Measurements from ENCODE around the gene ZNF772.
"Not testable (repeated sequence)": the region's sequence is repeated elsewhere in the genome, so short reads cannot be mapped to it uniquely, and the experiment has no call there.

ZNF772 gene

DNA sequence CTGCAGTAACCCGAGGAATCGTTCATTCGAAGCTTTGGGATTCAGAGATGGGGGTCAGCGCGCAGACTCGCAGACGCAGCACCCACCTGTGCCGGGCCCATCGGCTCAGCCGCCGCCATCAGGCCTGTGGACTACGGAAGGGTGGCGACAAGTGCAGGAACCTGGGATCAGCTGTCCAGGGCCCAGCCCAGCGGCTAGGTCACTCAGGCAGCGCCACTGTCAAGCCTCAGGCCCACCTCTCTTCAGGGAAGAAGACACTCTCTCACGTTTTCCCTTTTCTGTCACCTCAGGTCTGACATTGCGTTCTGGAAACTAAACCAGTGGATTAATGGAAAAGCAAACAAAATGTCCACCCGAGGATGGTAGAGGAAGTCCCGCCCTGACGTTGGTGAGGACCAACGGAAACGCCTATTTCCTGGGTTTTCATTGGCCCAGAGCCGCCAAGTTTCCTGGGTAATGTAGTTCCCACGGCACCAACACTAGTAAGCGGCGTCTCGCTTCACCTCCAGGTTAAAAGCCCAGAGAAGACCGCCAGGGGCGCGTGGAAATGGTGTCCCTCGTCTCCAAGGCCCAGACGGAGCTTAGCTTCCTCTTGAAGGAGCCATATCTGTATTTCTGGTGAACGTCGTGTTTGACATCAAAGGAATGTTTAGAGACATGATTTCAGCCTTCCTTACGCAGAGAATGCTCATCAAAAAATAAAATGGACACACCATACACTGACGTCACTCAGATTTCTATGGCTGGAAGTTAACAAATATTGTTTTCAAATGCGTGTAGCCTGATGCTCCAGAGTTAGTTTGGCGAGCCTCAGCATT lies at the start of gene ZNF772:
TSS of gene ZNF772 (minus strand) at position 376 of the 818 bp plus-strand sequence. CDS start at position 119, 257 bp downstream.
- Histone ChIP-seq H2AFZ (ENCODE audit: low read depth) (peak within 1 kb of the TSS; percentile 81), H3K79me2 (ENCODE audit: insufficient read depth, low read depth) (no peaks in the 10 kb centered on the region), H3K9ac (peak within 1 kb of the TSS; percentile 52; the same call in 1 of the 2 replicates), H4K20me1 (ENCODE audit: insufficient read depth) (no peaks in the 10 kb centered on the region), H3K27me3 (ENCODE audit: insufficient read depth, low read depth) (no peaks in the 10 kb centered on the region), H3K4me1 (ENCODE audit: low read depth, poor library complexity, severe bottlenecking) (peaks cover 5% of the 10 kb centered on the region), H3K27ac (peak within 1 kb of the TSS; percentile 52), H3K36me3 (ENCODE audit: insufficient read depth) (no peaks in the 10 kb centered on the region), H3K4me2 (peak within 1 kb of the TSS; percentile 36; the same call in 1 of the 2 replicates), H3K4me3 (IDR thresholded peaks at IDR 0.05; ENCODE audit: insufficient read depth, low read depth, low read length) (no peak within 1 kb of the TSS)
- TF ChIP-seq, protein P1, sequence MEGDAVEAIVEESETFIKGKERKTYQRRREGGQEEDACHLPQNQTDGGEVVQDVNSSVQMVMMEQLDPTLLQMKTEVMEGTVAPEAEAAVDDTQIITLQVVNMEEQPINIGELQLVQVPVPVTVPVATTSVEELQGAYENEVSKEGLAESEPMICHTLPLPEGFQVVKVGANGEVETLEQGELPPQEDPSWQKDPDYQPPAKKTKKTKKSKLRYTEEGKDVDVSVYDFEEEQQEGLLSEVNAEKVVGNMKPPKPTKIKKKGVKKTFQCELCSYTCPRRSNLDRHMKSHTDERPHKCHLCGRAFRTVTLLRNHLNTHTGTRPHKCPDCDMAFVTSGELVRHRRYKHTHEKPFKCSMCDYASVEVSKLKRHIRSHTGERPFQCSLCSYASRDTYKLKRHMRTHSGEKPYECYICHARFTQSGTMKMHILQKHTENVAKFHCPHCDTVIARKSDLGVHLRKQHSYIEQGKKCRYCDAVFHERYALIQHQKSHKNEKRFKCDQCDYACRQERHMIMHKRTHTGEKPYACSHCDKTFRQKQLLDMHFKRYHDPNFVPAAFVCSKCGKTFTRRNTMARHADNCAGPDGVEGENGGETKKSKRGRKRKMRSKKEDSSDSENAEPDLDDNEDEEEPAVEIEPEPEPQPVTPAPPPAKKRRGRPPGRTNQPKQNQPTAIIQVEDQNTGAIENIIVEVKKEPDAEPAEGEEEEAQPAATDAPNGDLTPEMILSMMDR (conservative IDR thresholded peaks at IDR 0.05; ENCODE audit: low read depth, low read length): peak; percentile 77

DNA sequence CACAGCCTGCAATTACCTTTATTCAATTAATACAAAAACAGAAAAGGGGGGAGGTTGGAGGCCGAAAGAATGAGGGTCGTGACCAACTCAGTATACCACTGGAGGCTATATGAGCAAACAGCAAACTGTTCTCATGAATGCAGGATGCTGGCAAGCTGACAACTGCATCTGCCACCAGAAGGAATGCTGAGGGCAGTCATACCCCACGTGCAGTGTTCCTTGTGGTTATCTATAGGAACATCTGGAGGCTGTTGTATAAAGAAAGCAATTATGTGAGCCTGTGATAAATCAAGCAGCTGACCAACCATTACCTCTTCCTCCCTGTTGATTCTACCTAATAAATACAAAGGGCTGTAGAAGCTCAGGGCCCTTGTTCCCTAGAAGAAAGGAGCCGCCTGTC lies 40.7 kb upstream of the ZNF772 start:
- not testable (repeated sequence) for H3K27me3 ChIP-seq (ENCODE audit: insufficient read depth, low read depth); H4K20me1 ChIP-seq (ENCODE audit: insufficient read depth); H3K9ac ChIP-seq; H3K36me3 ChIP-seq (ENCODE audit: insufficient read depth); H3K4me1 ChIP-seq (ENCODE audit: low read depth, poor library complexity, severe bottlenecking); H3K27ac ChIP-seq; H3K79me2 ChIP-seq (ENCODE audit: insufficient read depth, low read depth); H3K4me3 ChIP-seq (IDR thresholded peaks at IDR 0.05; ENCODE audit: insufficient read depth, low read depth, low read length); H2AFZ ChIP-seq (ENCODE audit: low read depth); H3K4me2 ChIP-seq

DNA sequence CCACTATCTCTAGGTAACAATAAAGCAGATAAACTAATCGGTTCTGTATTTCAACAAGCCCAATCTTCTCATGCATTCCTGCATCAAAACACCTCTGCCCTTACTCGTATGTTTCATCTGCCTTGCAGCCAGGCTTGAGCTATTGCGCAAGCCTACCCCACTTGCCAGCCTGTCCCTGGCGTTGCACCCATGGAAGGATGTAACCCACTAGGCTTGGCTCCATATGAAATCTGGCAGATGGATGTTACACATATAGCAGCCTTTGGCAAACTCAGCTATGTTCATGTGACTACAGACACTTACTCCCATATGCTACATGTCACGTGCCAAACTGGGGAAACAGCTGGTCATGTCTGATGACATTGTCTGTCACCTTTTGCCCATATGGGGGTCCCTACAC lies 37.9 kb upstream of the ZNF772 start:
- no peaks in the 10 kb centered on the region for H3K36me3 ChIP-seq (ENCODE audit: insufficient read depth)
- no peaks in the 10 kb centered on the region for H3K79me2 ChIP-seq (ENCODE audit: insufficient read depth, low read depth)
- TF ChIP-seq, protein P1 (conservative IDR thresholded peaks at IDR 0.05; ENCODE audit: low read depth, low read length): no peak
- no peaks in the 10 kb centered on the region for H4K20me1 ChIP-seq (ENCODE audit: insufficient read depth)
- H3K27me3 ChIP-seq (ENCODE audit: insufficient read depth, low read depth): no peaks in the 10 kb centered on the region
- H2AFZ ChIP-seq (ENCODE audit: low read depth): no peak overlapping the region
- H3K4me3 ChIP-seq (IDR thresholded peaks at IDR 0.05; ENCODE audit: insufficient read depth, low read depth, low read length): no peak overlapping the region
- no peak overlapping the region for H3K27ac ChIP-seq
- H3K4me2 ChIP-seq: no peak overlapping the region
- H3K9ac ChIP-seq: no peak overlapping the region
- no peaks in the 10 kb centered on the region for H3K4me1 ChIP-seq (ENCODE audit: low read depth, poor library complexity, severe bottlenecking)

DNA sequence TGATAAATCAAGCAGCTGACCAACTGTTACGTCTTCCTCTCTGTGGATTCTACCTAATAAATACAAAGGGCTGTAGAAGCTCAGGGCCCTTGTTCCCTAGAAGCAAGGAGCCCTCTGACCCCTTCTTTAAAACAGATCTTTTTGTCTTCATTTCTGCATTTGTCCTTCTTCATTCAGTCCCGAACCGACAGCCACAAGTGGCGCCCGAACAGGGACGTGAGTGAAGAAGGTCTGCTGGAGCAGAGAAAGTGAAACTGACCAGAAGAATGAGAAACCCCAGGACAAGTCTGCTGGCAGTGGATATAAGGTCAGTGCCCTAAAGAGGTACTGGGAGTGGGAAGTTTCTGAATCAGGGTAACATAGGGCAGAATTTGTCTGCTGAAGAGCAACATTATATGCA lies 35.5 kb upstream of the ZNF772 start:
- H3K4me1 ChIP-seq (ENCODE audit: low read depth, poor library complexity, severe bottlenecking): no peaks in the 10 kb centered on the region
- TF ChIP-seq, protein P1 (conservative IDR thresholded peaks at IDR 0.05; ENCODE audit: low read depth, low read length): no peak
- no peaks in the 10 kb centered on the region for H3K27me3 ChIP-seq (ENCODE audit: insufficient read depth, low read depth)
- no peak overlapping the region for H2AFZ ChIP-seq (ENCODE audit: low read depth)
- H4K20me1 ChIP-seq (ENCODE audit: insufficient read depth): no peaks in the 10 kb centered on the region
- H3K4me2 ChIP-seq: no peak overlapping the region
- H3K36me3 ChIP-seq (ENCODE audit: insufficient read depth): no peaks in the 10 kb centered on the region
- no peak overlapping the region for H3K4me3 ChIP-seq (IDR thresholded peaks at IDR 0.05; ENCODE audit: insufficient read depth, low read depth, low read length)
- no peak overlapping the region for H3K9ac ChIP-seq
- no peak overlapping the region for H3K27ac ChIP-seq
- H3K79me2 ChIP-seq (ENCODE audit: insufficient read depth, low read depth): no peaks in the 10 kb centered on the region

DNA sequence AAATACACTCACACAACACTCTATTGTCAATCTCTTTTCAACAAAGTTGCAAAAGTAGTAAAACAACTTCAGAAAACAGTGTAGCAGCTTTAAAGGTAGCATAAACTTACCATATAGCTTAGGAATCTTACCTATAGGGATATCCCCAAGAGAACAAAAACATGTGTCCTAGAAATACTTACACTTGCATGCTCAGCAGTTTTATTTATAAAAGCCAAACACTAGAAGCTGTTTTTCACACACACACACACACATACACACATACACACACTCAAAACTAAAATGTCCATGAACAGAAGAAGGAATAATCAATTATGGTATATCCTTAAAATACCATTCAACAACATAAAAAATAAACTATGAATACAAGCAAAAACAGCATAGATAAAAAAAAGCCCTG lies 34.1 kb upstream of the ZNF772 start:
- Histone ChIP-seq H3K36me3 (ENCODE audit: insufficient read depth) (no peaks in the 10 kb centered on the region), H2AFZ (ENCODE audit: low read depth) (no peak overlapping the region)

More for the DNA sequence above, 34.1 kb upstream of the ZNF772 start:
- no peaks in the 10 kb centered on the region for H3K79me2 ChIP-seq (ENCODE audit: insufficient read depth, low read depth)
- no peak overlapping the region for H3K4me3 ChIP-seq (IDR thresholded peaks at IDR 0.05; ENCODE audit: insufficient read depth, low read depth, low read length)
- TF ChIP-seq, protein P1 (conservative IDR thresholded peaks at IDR 0.05; ENCODE audit: low read depth, low read length): no peak
- H3K9ac ChIP-seq: no peak overlapping the region
- no peaks in the 10 kb centered on the region for H3K27me3 ChIP-seq (ENCODE audit: insufficient read depth, low read depth)
- H3K4me2 ChIP-seq: no peak overlapping the region
- no peaks in the 10 kb centered on the region for H4K20me1 ChIP-seq (ENCODE audit: insufficient read depth)
- no peaks in the 10 kb centered on the region for H3K4me1 ChIP-seq (ENCODE audit: low read depth, poor library complexity, severe bottlenecking)
- H3K27ac ChIP-seq: no peak overlapping the region
